ACHN (cell line): ENCODE measurements around the gene RUVBL2.

Source experiments
- DNase-seq: peaks from one replicate; pipeline ENCODE4 v3.0.0-alpha.2; 2015
- in situ Hi-C: cut with HindIII; loops from 2 replicates; pipeline ENCODE4 v1.10.0; 2017; ENCODE audit warnings: low sequenced_read_pairs, low pct_ligation_motif_present, low pct_unique_long_range_greater_than_20kb

The RUVBL2 gene

GRCh38 chr19:48962849-48963165 lies 30.9 kb upstream of the RUVBL2 start:
- no peak for DNase-seq
- in situ Hi-C loops, result no loop called here

- in situ Hi-C loops, result no loop called here
Observed at GRCh38 chr19:48963371-48964204, 30.1 kb upstream of the RUVBL2 start.

GRCh38 chr19:48964205-48965039 lies 29.3 kb upstream of the RUVBL2 start:
- DNase-seq, result peak; percentile 34
- in situ Hi-C loops, result no loop called here

More at GRCh38 chr19:48963371-48964204, 30.1 kb upstream of the RUVBL2 start:
- DNase-seq, result peak; percentile 64

GRCh38 chr19:48965040-48965805 lies 28.5 kb upstream of the RUVBL2 start, which contains the start of gene FTL:
FTL (plus strand) TSS chr19:48965309; CDS start chr19:48965508, 199 bp downstream.
- DNase-seq, result peak; percentile 92
- in situ Hi-C loops, result no loop called here

GRCh38 chr19:48965806-48966540 lies 27.7 kb upstream of the RUVBL2 start:
- DNase-seq, result peak; percentile 63
- in situ Hi-C loops, result no loop called here

GRCh38 chr19:48966541-48967345 lies 26.9 kb upstream of the RUVBL2 start:
- no peak for DNase-seq
- in situ Hi-C loops, result no loop called here

GRCh38 chr19:48967346-48968178 lies 26.1 kb upstream of the RUVBL2 start:
- in situ Hi-C loops, result no loop called here
- peak; percentile 32 for DNase-seq

- no peak for DNase-seq
- in situ Hi-C loops, result no loop called here
Observed at GRCh38 chr19:48968179-48968661, 25.5 kb upstream of the RUVBL2 start.

- DNase-seq, result no peak
- in situ Hi-C loops, result no loop called here
Observed at GRCh38 chr19:48968813-48969218, 24.9 kb upstream of the RUVBL2 start.

GRCh38 chr19:48969276-48970138 lies 24.2 kb upstream of the RUVBL2 start:
- peak; percentile 39 for DNase-seq
- in situ Hi-C loops, result no loop called here

GRCh38 chr19:48970139-48970766 lies 23.4 kb upstream of the RUVBL2 start:
- in situ Hi-C loops, result no loop called here
- DNase-seq, result no peak

GRCh38 chr19:48970923-48971395 lies 22.7 kb upstream of the RUVBL2 start:
- in situ Hi-C loops, result no loop called here
- DNase-seq, result peak; percentile 73

- DNase-seq, result no peak
- in situ Hi-C loops, result no loop called here
Observed at GRCh38 chr19:48975947-48976847, 17.5 kb upstream of the RUVBL2 start.

- DNase-seq, result no peak
- in situ Hi-C loops, result no loop called here
Observed at GRCh38 chr19:48977061-48977460, 16.6 kb upstream of the RUVBL2 start.
